ENCODE data around the gene PANK2. TPM values are rescaled to one million over a fixed set of nuclear protein-coding genes. Genes with fewer than 3 reads are reported as not detected.

Gene PANK2
- total RNA-seq, 1 donor from 2014 or later = 39.7 TPM

GRCh38 chr20:3932681-3933080 is 43.5 kb downstream of the PANK2 start:
- peaks cover 4% of the 10 kb centered on the region for H3K36me3 Mint-ChIP-seq (ENCODE audit: low read depth)
- DNase-seq (ENCODE audit: low spot score) = no peak
- peak overlapping the region; percentile 57 for H3K27ac Mint-ChIP-seq (ENCODE audit: unreplicated experiment)
- no peak overlapping the region for H3K4me3 Mint-ChIP-seq (ENCODE audit: unreplicated experiment)
- no peaks in the 10 kb centered on the region for H3K9me3 Mint-ChIP-seq (ENCODE audit: low read depth)
- H3K4me1 Mint-ChIP-seq (ENCODE audit: low read depth) = peaks cover 41% of the 10 kb centered on the region
- H3K27me3 Mint-ChIP-seq (ENCODE audit: low read depth) = no peaks in the 10 kb centered on the region
- TF ChIP-seq CTCF (IDR thresholded peaks at IDR 0.05) = no peak

GRCh38 chr20:3933218-3933617 is 44.0 kb downstream of the PANK2 start:
- H3K27ac Mint-ChIP-seq (ENCODE audit: unreplicated experiment) = no peak overlapping the region
- no peaks in the 10 kb centered on the region for H3K27me3 Mint-ChIP-seq (ENCODE audit: low read depth)
- peaks cover 4% of the 10 kb centered on the region for H3K36me3 Mint-ChIP-seq (ENCODE audit: low read depth)
- peaks cover 36% of the 10 kb centered on the region for H3K4me1 Mint-ChIP-seq (ENCODE audit: low read depth)
- TF ChIP-seq CTCF (IDR thresholded peaks at IDR 0.05) = no peak
- DNase-seq (ENCODE audit: low spot score) = no peak
- no peak overlapping the region for H3K4me3 Mint-ChIP-seq (ENCODE audit: unreplicated experiment)
- no peaks in the 10 kb centered on the region for H3K9me3 Mint-ChIP-seq (ENCODE audit: low read depth)

DNA sequence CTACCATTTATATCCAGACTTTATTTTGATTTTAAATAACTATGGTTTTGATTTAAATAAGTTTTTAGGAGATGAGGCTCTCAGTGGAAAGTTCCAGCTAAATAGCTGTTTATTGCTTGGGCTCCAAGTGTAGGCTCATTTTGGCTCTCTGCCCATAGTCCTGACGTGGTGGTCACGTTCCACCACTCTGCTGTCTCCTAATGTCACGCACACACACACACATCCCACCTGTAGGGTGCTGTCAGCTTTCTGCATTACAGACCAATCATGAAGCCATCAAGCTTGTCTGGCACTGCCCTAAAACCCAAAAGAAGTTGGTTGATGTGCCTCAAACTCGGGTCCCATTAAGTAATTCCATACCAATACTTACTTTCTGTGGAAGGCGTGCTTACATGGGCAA is 45.4 kb downstream of the PANK2 start:
- no peak overlapping the region for H3K4me3 Mint-ChIP-seq (ENCODE audit: unreplicated experiment)
- H3K27ac Mint-ChIP-seq (ENCODE audit: unreplicated experiment) = no peak overlapping the region
- no peak for TF ChIP-seq CTCF (IDR thresholded peaks at IDR 0.05)
- peaks cover 10% of the 10 kb centered on the region for H3K36me3 Mint-ChIP-seq (ENCODE audit: low read depth)
- no peak for DNase-seq (ENCODE audit: low spot score)
- peaks cover 35% of the 10 kb centered on the region for H3K4me1 Mint-ChIP-seq (ENCODE audit: low read depth)
- no peaks in the 10 kb centered on the region for H3K27me3 Mint-ChIP-seq (ENCODE audit: low read depth)
- H3K9me3 Mint-ChIP-seq (ENCODE audit: low read depth) = no peaks in the 10 kb centered on the region

DNA sequence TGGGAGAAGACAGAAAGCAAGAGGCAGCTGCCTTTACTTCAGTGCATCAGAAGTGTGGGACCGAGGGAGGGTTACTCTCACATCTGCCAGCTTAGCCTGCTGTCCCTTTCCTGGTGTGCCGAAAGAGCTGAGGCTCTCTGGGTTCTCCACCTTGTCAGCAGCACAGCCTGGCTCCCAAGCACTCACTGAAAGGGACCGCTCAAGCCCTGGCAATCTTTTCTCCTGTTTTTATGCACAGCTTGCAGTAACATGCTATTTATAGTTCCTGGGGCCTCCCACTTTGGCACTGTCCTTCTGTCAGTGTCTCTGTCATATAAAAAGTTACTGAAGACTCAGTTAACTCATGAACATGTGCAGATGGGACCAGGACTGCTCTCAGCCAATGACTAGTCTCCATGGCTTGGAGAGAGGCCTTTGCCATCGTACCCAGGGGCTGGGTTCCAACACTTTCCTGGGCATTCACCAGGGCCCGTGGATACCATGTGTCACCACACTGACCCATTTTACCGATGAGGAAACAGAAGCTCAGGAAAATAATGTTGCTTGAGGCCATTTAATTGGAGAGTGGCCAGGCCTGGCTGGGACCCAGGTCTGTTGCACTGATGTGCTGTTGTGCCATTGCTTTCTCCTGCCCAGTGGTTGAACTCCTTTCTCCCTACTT is 46.2 kb downstream of the PANK2 start:
- DNase-seq (ENCODE audit: low spot score) = no peak
- H3K36me3 Mint-ChIP-seq (ENCODE audit: low read depth) = peaks cover 14% of the 10 kb centered on the region
- no peaks in the 10 kb centered on the region for H3K27me3 Mint-ChIP-seq (ENCODE audit: low read depth)
- peaks cover 35% of the 10 kb centered on the region for H3K4me1 Mint-ChIP-seq (ENCODE audit: low read depth)
- TF ChIP-seq CTCF (IDR thresholded peaks at IDR 0.05) = no peak
- no peaks in the 10 kb centered on the region for H3K9me3 Mint-ChIP-seq (ENCODE audit: low read depth)
- H3K27ac Mint-ChIP-seq (ENCODE audit: unreplicated experiment) = peak overlapping the region; percentile 45
- H3K4me3 Mint-ChIP-seq (ENCODE audit: unreplicated experiment) = no peak overlapping the region

DNA sequence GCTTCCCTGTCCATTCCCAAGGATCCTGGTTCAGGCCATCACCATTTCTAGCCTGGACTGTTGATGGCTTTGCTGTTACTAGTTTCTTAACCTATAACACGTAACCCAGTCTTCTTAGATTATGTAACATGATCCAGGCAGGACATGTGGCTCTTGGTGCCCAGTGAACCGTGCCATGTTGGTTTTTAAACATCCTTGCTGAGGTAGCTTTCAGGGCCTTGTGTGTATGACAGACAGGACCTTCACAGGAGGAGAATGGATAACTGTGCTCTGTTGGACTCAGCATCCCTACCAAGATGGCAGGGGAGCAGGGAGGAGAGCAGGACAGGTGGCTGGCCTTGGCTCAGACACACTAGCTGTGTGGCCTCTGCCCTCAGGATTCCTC is 46.8 kb downstream of the PANK2 start:
- DNase-seq (ENCODE audit: low spot score) = no peak
- Mint-ChIP-seq H3K4me3 (ENCODE audit: unreplicated experiment) (no peak overlapping the region), H3K27ac (ENCODE audit: unreplicated experiment) (no peak overlapping the region), H3K4me1 (ENCODE audit: low read depth) (peaks cover 33% of the 10 kb centered on the region), H3K9me3 (ENCODE audit: low read depth) (no peaks in the 10 kb centered on the region), H3K36me3 (ENCODE audit: low read depth) (peaks cover 17% of the 10 kb centered on the region), H3K27me3 (ENCODE audit: low read depth) (no peaks in the 10 kb centered on the region)
- TF ChIP-seq CTCF (IDR thresholded peaks at IDR 0.05) = no peak
